GM19372 (cell line): ENCODE measurements around the gene RIPOR2.

ENCODE experiments used
- ATAC-seq: cut with Tn5 transposase; IDR thresholded peaks from one replicate; pipeline ENCODE4 v1.9.1; 2021; ENCODE audit warnings: mild to moderate bottlenecking, low read depth, moderate library complexity; ENCODE audit not compliant: unreplicated experiment

Gene RIPOR2, protein sequence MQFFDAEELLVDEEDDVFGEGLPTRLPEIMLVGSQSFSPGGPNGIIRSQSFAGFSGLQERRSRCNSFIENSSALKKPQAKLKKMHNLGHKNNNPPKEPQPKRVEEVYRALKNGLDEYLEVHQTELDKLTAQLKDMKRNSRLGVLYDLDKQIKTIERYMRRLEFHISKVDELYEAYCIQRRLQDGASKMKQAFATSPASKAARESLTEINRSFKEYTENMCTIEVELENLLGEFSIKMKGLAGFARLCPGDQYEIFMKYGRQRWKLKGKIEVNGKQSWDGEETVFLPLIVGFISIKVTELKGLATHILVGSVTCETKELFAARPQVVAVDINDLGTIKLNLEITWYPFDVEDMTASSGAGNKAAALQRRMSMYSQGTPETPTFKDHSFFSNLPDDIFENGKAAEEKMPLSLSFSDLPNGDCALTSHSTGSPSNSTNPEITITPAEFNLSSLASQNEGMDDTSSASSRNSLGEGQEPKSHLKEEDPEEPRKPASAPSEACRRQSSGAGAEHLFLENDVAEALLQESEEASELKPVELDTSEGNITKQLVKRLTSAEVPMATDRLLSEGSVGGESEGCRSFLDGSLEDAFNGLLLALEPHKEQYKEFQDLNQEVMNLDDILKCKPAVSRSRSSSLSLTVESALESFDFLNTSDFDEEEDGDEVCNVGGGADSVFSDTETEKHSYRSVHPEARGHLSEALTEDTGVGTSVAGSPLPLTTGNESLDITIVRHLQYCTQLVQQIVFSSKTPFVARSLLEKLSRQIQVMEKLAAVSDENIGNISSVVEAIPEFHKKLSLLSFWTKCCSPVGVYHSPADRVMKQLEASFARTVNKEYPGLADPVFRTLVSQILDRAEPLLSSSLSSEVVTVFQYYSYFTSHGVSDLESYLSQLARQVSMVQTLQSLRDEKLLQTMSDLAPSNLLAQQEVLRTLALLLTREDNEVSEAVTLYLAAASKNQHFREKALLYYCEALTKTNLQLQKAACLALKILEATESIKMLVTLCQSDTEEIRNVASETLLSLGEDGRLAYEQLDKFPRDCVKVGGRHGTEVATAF

DNA sequence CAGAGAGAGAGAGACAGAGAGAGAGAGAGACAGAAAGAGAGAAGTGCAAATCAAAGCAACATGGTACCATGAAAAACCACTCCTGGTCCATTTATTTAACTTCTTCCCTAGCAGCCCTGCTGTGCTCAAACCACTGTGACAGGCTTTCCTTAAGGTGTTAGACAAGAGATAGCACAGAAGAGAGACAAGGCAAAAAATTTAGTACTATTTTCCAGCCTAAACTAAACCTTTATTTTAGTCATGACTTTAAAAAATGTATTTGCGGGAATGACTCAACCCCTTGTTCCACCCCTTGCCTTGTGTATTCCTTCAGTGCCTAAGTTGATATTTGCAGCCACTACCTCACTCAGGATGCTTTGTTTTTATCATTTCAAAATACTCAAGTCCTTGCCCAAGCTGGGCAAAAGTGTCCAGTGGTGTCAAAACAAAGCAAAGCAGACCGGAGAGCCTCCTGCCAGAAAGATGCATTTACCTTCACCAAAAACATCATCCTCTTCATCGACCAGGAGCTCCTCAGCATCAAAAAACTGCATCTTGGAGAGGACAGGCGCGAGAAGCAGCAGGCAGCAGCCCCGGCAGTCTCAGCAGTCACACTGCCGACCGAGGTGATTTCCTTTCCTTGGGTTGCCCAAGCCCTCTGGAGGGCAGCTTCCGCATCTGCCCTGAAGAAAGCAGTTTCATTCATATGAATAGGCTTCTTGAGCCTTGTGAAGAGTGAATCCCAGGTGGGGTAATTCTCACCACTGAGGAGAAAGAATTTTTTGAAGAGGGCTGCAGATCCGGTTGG lies at the start of gene RIPOR2:
RIPOR2 (minus strand) TSS at position 595 of the 787 bp plus-strand sequence; CDS start at position 533, 62 bp downstream.
- ATAC-seq = no peak

DNA sequence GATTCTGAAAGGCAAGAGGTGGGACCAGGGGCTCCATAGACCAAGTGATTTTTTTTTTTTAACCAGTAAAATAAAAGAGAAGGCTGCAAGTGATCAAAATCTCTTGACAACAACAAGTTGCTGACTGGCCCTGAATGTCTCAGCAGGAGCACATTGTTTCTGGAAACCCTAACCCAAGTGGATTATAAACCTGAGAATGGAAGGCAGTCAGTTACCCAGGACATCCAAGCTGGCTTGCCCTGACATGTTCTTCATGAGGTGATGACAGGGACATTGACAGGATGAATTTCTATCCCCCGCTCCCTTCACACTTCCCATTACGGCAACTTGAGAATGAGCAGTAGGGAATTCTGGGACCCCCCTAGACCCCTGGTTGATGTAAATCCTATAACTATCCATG lies 49.6 kb upstream of the RIPOR2 start:
- no peak for ATAC-seq

DNA sequence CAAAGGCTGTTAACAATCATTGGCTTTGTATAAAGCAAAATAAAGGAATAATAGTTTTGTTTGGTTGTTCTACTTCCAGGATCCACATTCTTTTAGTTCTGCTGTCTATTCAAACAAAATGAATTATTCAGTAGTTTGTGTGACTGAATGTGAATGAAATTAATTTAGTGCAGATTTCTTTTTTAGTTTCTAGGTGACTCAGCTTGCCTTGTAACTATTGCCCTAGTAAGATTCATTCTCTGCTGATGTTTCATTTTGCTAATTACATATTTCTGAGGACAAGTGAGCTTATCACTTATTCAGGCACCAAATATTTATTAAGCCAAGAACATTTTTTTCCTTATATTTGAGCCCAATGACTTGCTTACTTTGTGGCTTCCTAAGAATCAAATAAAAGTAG lies 46.5 kb upstream of the RIPOR2 start:
- ATAC-seq = no peak

DNA sequence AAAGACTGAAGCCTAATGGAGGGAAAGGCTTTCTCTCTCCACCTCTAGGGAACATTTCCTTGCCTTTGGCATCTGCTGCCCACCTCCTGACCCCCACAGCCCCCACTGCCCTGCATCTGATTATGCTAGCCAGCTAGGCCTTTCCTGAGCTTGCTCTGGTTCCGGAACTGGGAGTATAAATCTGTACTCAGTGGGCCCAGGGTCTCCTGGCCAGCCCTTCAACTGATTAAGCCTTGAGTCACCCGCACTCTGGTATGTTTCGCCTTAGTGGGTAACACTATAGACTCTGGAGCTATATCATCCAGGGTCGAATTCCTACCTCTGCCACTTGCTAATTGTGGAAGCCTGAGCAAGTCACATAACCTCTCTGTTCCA lies 45.6 kb upstream of the RIPOR2 start:
- ATAC-seq = no peak

DNA sequence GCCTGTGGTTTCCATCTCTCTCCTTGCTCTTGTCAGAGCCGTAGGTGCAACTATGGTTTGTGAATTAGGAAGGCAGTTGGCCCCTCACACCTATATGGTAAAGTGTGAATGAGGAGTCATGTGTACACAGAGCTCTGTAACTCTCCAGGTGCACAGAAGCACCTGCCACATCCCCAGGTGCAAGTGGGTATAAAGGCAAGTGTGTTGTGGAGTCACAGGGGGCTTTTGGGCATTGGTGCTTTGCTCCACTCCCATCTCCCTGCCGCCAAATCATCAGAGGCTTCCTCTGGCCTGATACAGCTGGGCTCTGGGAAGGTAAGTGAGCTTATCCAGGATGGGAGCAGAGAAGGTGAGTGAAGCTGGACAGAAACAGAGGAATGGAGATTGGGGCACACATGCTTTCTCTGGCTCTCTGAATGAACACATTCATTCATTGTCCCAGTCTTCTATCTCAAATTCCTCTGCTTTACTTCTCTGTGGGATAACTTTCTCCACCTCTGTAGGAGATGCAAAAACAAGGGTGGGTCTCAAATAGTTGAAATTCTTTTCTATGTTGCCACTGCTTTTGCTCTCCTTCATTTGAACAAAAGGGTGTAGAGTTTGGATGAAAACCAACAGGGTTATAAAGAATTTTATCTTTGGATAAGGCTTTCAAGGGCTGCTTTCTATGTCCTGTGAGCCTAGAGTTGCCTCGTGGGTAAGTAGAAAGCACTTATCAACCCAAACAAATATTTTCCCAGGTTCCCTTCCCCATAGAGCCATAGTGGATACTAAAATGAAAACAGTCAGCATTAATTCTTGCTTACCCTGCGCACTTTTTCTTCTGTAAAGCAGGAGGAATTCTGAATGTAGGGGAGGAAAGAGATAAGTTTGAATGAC lies 45.0 kb upstream of the RIPOR2 start:
- ATAC-seq = no peak

DNA sequence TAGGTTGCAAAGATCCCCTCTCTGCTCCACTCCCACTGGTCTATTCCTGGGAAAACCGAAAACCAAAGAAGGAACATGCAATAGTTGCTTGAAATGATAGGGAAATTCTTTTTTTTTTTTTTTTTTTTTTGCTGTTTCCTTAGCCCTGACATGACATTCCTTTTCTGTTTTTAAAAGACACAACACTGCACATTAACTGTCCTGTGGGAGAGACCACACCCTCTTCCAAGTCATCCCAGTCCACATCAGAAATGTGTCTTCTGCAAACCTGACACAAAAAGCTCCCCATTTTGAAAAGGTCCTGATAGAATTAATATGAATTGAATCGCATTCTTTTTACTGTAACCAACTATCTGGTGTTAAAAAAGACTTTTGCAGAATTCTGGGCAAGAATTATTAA lies 43.4 kb upstream of the RIPOR2 start:
- no peak for ATAC-seq

DNA sequence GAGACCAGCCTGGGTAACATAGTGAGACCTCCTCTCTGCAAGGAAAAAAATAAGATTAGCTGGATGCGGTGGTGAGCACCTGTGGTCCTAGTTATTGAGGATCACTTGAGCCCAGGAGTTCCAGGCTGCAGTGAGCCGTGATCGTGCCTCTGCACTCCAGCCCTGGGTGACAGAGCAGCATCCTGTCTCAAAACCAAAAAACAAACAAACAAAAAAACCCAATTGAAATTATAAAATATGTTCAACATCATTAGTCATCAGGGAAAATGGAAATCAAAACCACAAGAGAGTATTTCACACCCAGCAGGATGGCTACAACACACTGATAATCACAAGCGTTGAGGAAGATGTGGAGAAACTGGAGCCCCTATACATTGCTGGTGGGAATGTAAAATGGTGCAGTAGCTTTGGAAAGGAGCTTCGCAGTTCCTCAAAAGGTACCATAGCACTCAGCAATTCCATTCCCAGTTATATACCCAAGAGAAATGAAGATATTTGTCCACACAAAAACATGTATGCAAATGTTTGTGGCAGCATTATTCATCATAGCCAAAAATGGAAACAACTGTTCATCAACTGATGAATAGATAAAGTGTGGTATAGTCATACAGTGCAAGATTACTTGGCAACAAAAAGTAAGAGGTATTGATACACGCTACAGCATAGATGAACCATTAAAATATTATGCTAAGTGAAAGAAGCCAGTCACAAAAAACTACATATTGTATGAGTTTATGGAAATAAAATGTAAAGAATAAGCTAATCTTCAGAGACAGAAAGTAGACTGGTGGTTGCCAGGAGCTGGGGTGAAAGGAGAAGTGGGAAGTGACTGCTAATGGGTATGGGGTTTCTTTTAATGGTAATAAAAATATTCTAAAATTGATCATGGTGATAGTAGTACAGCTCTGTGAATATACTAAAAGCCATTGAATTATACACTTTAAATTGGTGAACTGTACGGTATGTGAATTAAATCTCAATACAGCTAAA lies 38.7 kb upstream of the RIPOR2 start:
- no peak for ATAC-seq

DNA sequence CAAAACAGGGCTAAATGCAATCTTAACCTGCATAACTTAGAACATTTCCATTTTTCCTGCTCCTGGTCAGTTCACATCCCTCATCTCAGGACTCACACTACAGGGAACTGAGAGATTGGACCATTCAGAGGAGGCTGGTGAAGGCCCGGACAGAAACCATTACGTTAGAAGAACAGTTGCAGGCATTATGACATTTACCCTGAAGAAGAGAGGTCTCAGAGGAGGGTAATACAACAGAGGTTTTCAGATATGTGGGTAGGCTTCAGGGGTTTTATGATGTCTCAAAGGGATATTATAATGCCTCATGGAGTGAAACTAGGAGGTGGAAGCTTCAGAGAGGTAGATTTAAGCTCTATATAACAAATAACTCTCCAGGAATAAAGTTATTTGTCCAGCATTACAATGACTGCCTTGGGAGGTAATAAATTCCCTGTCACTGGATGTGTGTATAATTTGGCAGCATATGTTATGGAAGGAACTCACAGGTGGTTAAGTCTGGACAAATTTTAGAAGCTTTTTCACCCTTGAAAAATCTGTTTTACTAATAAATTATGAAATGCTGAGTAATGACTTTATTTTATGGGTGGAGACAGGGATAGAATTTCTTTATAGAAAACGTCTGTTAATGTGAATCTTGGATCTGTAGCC lies 36.7 kb upstream of the RIPOR2 start:
- ATAC-seq = no peak

DNA sequence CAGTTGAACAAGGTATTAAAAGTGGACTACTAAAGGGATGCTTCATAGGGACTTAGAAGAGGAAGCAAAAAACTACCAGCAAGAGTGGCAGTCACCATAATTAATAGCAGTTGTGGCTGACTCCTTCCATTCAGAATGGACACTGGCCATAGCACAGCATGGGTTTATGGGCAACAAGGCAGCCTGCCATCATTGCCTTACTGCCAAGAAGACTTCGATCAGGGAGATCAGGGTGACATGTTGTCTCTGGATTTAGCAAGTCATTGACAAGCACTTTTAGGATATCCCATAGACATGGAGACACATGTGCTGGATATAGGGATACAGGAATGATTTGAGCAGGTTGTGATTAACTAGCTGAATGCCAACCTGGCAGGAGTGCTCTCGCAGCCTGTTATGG lies 35.3 kb upstream of the RIPOR2 start:
- ATAC-seq = no peak

DNA sequence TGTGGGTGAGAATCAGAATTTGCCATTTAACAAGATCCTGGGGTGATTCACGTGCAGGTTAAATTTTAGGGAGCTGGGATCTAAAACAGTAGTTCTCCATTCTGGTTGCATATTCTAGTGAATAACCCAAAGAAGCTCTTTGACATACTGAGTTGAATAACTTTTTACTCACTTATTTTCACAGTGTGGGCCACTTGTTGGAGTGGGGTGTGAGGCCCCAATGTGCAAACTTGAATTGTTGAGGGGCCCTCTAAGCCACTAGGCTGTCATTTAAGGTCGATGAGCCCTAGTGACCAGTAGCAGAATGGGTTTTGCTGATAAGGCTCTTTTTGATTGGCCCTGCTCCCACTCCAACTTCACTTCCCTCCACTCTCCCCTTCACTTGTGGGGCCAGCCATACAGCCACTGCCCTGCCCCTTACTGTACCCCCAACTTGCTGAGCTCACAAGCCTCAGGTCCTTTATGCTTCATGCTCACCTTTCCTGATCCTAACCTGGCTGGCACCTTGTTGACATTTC lies 33.6 kb upstream of the RIPOR2 start:
- ATAC-seq = no peak

DNA sequence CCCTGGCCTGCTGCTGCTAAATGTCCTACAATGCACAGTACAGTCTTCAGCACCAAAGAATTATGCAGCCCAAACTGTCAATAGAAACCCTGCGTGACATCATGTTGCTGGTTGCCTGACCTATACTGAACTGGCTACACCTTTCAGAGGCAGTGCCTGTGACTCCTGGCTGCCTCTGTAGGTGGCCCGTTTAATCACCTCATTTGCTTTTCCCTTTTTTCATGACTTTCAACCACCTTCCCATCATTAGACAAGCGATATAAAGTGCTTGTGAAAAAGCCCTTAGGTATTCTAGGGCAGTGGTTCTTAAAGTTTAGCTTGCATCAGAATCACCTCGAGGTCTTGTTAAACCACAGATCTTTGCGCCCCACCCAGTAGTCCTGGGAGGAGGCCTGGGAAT lies 33.0 kb upstream of the RIPOR2 start:
- ATAC-seq = no peak

DNA sequence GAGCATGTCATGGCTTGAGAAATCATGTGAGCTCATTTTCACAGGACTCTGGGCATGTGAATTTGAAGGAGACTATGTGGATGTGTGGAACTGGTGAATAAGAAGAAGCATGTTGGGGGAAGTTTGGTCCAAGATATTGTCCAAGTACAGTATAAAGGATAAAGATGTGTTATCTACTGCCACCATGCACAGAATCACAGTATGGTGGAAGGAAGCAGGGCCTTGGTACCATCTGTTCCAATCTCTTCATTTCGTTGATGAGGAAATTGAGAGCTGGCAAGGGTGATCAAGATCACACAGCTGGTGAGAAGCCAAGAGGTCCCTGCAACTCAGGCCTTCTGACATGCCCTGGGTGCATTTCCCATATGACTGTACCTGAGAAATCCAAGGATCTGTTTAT lies 31.5 kb upstream of the RIPOR2 start:
- no peak for ATAC-seq

DNA sequence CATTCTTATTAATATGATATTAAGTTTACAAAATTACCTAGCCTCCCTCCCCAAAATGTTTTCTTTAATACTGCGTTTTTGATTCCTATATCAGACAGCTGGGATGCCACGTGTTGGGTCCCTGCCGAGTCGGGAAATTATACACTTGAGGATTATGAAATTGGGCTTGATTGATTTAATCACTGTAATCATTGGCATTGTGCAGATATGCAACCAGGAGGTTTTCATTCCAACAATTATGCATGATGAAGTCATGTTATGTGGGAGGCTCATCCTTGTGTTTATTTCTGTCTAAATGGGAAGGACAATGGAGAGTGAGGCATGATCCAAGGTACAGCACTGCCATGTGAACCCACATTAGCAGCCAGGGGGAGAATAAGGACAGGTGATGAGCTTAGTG lies 30.6 kb upstream of the RIPOR2 start:
- ATAC-seq = no peak

DNA sequence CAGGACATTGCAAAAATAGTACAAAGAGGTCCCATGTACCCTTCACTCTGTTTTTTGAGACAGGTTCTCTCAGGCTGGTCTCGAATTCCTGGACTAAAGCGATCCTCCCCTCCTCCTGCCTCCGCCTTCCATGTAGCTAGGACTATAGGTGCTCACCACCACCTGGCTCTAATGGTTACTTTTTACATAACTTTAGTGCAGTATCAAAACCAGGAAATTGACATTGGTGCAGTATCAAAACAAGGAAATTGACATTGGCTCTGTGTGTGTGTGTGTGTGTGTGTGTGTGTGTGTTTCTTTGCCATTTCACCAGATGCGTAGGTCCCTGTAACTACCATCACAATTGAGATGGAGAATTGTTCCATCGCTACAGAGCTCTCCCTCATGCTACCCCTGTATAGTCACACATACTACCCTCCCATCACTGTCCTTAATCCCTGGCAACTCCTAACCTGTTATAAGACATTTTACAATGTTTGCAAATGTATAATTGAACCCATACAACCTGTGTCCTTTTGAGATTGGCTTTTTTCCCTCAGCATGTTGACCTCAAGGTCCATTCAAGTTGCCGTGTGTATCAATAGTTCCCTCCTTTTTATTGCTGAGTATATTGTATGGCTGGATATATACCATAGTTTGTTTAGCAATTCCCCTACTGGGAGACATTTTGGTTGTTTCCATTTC lies 28.3 kb upstream of the RIPOR2 start:
- ATAC-seq = no peak

DNA sequence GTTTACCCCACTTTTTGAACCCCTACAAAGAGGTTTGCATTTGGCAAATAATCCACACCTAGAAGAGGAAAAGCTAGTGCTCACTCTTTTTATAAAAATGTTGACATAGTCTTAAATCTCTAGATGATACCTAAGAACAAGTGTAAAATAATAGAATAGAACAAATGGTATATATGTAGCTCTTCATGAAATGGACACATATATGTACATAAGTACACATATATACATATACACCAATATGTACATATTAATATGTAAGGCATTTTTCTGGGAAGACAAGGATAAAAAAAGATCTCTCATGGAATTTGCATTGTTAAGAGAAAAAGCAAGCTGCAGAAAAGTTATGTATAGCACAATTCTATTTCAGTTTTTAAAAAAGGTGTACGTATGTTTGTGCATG lies 27.6 kb upstream of the RIPOR2 start:
- no peak for ATAC-seq

DNA sequence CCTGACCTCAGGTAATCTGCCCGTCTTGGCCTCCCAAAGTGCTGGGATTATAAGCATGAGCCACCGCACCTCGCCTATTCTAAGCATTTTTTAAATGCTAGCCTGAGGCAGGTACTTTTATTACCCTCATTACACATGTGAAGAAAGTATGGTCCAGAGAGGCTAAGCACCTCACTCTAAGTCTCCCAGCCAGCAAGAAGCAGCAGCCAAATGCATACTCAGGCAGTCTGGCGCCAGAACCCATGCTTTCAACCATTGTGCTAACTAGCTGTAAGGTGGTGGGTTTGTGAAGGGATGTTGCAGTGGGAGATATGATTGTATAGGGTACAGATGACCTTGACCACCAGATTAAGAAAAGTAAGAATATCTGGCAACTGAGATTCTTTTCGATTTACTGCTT lies 26.1 kb upstream of the RIPOR2 start:
- no peak for ATAC-seq

DNA sequence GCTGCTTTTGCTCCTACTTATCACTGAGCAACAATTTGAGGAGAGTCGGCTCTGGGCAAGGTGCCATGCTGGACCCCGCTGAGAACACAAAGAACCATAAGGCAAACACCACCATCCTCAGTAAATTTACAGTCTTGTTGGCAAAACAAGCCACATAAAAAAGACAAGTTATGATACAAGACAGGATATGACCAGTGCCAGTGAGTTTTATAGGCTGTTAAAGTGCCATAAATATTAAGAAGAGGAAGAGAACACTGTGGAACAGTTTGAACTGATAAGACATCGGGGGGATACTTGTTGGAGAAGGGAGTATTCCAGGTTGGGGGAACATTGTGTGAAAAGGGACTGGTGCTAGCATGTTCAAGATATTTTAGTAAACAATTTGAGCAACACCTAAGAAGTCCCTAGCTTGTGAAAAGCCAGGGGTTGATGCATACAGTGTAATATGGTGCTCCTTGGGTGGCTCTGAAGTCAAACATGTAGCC lies 25.3 kb upstream of the RIPOR2 start:
- no peak for ATAC-seq
